Esophagus squamous epithelium (tissue), 5 donors: ENCODE data around the gene TMEM140. TPM values are rescaled to one million over a fixed set of nuclear protein-coding genes. Genes with fewer than 3 reads are reported as not detected.

Source experiments
- DNase-seq: peaks from one replicate; lab custom pipeline; 2025; lab: John Stamatoyannopoulos, UW
- H3K27ac ChIP-seq, 4 donors: fragments of 200-600 bp; sonication (generic); one replicate each; pipeline ENCODE4 v1.5.1; 2016 to 2019; ENCODE audit warnings: mild to moderate bottlenecking in 1 of 4
- H3K27me3 ChIP-seq, 4 donors: fragments of 200-600 bp; sonication (generic); 1 replicate in 3 of 4; 2 replicates in 1 of 4; pipeline versions ENCODE4 v1.5.1 to v1.6.0; 2017 to 2021; ENCODE audit warnings: antibody characterized with exemption in 1 of 4
- H3K36me3 ChIP-seq, 3 donors: fragments of 200-600 bp; sonication (generic); one replicate each; pipeline ENCODE4 v1.5.1; 2016 to 2019
- H3K4me1 ChIP-seq, 3 donors: fragments of 200-600 bp; sonication (generic); one replicate each; pipeline ENCODE4 v1.5.1; 2017 to 2019
- H3K4me3 ChIP-seq, 4 donors: fragments of 200-600 bp; sonication (generic); 1 replicate in 3 of 4; 2 replicates in 1 of 4; pipeline ENCODE4 v1.5.1; 2016 to 2019; ENCODE audit warnings: mild to moderate bottlenecking in 2 of 4, moderate library complexity in 1 of 4
- H3K9me3 ChIP-seq, 3 donors: fragments of 200-600 bp; sonication (generic); one replicate each; pipeline ENCODE4 v1.5.1; 2016 to 2019
- CTCF ChIP-seq, 6 experiments: fragments of 450-650 bp in 4 of 6; fragments of 200-600 bp in 2 of 6; sonication (generic) in 2 of 6; IDR thresholded peaks; one replicate each; pipeline ENCODE4 v1.5.1; 2016 to 2019; ENCODE audit warnings: antibody characterized with exemption in 6 of 6, mild to moderate bottlenecking in 4 of 6, moderate library complexity in 4 of 6
- POLR2A ChIP-seq, 4 donors: fragments of 450-650 bp; IDR thresholded peaks; one replicate each; pipeline ENCODE4 v1.6.1; 2017; ENCODE audit warnings: antibody characterized with exemption in 4 of 4, mild to moderate bottlenecking in 4 of 4, moderate library complexity in 3 of 4
- WGBS, 2 donors: methylation state at CpG; one replicate each; pipeline ENCODE4 v1.1.5; 2018; 5-methylcytosine and 5-hydroxymethylcytosine counted together
- intact Hi-C: fragments of 100-400 bp; cut with DNase I; formaldehyde crosslinking; loops from one replicate; pipeline ENCODE4 v1.15.0; 2022
- small RNA-seq, 4 donors: library from RNA; depleted of rRNA; stranded (forward); fragments of <200 nt; gene quantifications; one replicate each; pipeline ENCODE3, GENCODE V24; 2016
- total RNA-seq, 4 donors: library from RNA; depleted of rRNA; stranded (reverse); fragments of >200 nt; gene quantifications; one replicate each; pipeline ENCODE4 v1.1.0, GENCODE V29; 2016
- donor health status: DM: yes; HTN: yes; CAD: no.

TMEM140 gene
- total RNA-seq, 4 donors from 2014 or later = 0.57 to 9.5 (median 5.2) TPM

GRCh38 chr7:135213831-135214230, 66.0 kb downstream of the TMEM140 start:
- Histone ChIP-seq H3K36me3 (no peaks in the 10 kb centered on the region), H3K4me3 (no peak overlapping the region), H3K9me3 (no peaks in the 10 kb centered on the region), H3K4me1 (peaks cover 5 to 52% (median 24%) of the 10 kb centered on the region in 3 donors), H3K27ac (peak overlapping the region in 1 of 4 donors; percentile 6), H3K27me3 (no peaks in the 10 kb centered on the region)
- no peak for DNase-seq
- 25 to 47% methylated on average over 2 of the region's 2 CpGs for WGBS, 2 donors
- TF ChIP-seq POLR2A (IDR thresholded peaks at IDR 0.05) (no peak), CTCF (IDR thresholded peaks at IDR 0.05) (no peak)
- intact Hi-C loops = no loop called here

GRCh38 chr7:135215180-135215579, 67.3 kb downstream of the TMEM140 start:
- Histone ChIP-seq H3K9me3 (no peaks in the 10 kb centered on the region), H3K4me3 (no peak overlapping the region), H3K4me1 (peaks cover 4 to 38% (median 11%) of the 10 kb centered on the region in 3 donors), H3K27me3 (no peaks in the 10 kb centered on the region), H3K36me3 (no peaks in the 10 kb centered on the region), H3K27ac (no peak overlapping the region)
- 86 to 90% methylated on average over 4 of the region's 4 CpGs for WGBS, 2 donors
- TF ChIP-seq CTCF (IDR thresholded peaks at IDR 0.05) = no peak
- no peak for TF ChIP-seq POLR2A (IDR thresholded peaks at IDR 0.05)
- intact Hi-C loops = no loop called here
- DNase-seq = no peak

DNA sequence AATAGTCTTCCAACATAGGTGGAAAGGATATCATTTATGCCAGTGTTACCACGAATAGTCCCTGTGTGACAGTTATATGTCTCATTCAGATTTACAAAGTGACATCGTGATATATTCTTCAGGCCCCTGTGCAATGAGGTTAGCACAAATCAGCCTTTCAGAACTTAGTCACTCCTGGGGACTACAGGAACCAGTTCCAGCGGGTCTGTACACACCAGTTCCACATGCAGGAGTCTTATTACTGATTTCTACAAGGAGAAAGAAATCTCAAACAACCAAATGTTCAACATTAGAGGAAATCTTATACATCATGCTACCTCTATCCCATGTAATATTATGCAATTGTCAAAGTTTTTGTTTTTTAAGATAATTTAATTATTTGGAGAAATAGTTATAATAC, 67.8 kb downstream of the TMEM140 start:
- Histone ChIP-seq H3K4me3 (no peak overlapping the region), H3K27me3 (no peaks in the 10 kb centered on the region), H3K27ac (no peak overlapping the region), H3K9me3 (no peaks in the 10 kb centered on the region), H3K4me1 (peaks cover under 1 to 33% (median 6%) of the 10 kb centered on the region in 3 donors), H3K36me3 (no peaks in the 10 kb centered on the region)
- 58 to 77% methylated on average over 3 of the region's 3 CpGs for WGBS, 2 donors
- TF ChIP-seq POLR2A (IDR thresholded peaks at IDR 0.05) = no peak
- no peak for TF ChIP-seq CTCF (IDR thresholded peaks at IDR 0.05)
- DNase-seq = no peak
- intact Hi-C loops = no loop called here

Small RNA genes within 50 kb of the gene (small RNA-seq; reads per million reads assigned to genes)
- gene MIR6509 = 0.21 to 1.5 (median 0.98) reads per million in 4 donors

Other genes starting within 250 kb of the TMEM140 start
- 1 to 10 TPM in 1 of 4 donors, under 1 TPM in 3; 0.35 to 3.6 (median 0.55) TPM for gene AGBL3, start 161.6 kb upstream of the TMEM140 start, total RNA-seq
- gene CYREN, start 22.6 kb downstream of the TMEM140 start, total RNA-seq = 10 to 100 TPM; 19.0 to 53.8 (median 35.4) TPM
- gene WDR91, start 63.5 kb downstream of the TMEM140 start, total RNA-seq = 10 to 100 TPM; 19.6 to 29.0 (median 24.3) TPM
- gene STRA8, start 85.8 kb downstream of the TMEM140 start, total RNA-seq = not detected